ENCODE data around the gene KLHL29.
A peak's percentile ranks its signal among the peaks of the same experiment; 100 is the strongest.

Gene KLHL29

DNA sequence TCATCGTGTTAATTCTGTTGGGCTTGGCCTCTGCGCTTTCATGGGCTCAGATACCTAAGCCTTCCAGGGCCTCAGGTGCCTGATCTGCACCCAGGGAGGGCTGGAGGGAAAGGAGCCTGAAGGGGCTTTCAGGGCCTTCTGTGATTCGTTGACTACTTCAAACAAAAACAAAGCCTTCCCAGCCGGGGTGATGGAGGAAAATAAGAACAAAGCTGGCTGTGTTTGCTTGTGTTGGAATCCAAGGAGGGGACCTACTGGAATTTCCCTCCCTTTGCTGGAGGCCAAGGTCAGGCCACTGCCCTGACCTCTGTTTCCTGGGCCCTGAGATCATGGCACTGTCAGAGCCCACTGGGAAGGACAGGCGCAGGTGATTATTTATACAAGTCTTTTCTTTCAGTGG lies 135.3 kb downstream of the KLHL29 start:
- DNase-seq, result no peak

DNA sequence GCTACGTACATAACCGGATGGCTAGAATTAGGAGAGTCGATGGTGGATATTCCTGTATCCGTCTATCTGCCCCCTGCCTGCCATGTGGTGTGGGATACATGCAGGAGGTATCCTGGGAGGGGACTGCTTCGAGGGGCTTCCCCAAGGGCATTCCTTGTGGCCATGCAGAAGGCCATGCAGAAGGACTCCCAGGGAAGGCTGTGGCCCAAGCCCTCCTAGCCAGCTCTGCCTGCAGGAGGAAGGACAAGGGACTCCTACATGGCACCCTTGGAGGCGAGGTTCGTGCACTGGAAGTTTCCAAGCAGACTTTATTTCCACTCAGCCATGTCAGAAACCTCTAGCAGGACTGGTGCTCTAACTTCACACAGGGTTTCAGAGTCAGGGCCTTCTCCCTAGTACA lies 136.1 kb downstream of the KLHL29 start:
- DNase-seq, result no peak

DNA sequence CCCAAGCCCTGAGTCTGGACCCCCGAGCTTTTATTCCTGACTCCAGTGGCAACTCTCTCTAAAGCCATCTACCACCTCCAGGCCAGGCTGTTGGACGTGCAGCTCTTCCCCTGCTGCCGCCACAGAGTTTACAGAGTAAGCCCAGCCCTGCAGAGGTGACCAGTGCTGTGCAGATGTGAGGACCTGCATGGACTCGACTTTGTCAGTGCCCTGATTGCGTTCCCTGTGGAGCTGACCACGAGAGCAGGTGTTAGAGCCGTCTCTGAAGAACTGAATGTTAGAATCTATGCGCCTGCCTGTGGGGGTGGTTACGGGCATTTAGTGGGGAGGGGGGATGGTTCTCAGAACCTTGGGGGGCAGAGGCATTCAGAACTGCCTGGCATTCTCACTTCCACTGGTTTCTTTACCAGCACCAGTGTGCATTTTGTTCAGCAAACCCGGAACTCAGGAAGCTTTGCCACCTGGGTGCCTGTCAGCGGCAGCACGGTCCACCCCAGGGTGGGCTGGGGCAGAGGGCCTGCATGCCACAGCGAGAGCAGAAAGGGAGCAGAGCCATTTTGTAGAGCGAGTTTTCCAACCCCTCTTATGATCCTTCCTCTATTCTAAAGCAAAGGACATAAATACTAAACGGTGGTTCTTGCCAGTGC lies 137.9 kb downstream of the KLHL29 start:
- no peak for DNase-seq

DNA sequence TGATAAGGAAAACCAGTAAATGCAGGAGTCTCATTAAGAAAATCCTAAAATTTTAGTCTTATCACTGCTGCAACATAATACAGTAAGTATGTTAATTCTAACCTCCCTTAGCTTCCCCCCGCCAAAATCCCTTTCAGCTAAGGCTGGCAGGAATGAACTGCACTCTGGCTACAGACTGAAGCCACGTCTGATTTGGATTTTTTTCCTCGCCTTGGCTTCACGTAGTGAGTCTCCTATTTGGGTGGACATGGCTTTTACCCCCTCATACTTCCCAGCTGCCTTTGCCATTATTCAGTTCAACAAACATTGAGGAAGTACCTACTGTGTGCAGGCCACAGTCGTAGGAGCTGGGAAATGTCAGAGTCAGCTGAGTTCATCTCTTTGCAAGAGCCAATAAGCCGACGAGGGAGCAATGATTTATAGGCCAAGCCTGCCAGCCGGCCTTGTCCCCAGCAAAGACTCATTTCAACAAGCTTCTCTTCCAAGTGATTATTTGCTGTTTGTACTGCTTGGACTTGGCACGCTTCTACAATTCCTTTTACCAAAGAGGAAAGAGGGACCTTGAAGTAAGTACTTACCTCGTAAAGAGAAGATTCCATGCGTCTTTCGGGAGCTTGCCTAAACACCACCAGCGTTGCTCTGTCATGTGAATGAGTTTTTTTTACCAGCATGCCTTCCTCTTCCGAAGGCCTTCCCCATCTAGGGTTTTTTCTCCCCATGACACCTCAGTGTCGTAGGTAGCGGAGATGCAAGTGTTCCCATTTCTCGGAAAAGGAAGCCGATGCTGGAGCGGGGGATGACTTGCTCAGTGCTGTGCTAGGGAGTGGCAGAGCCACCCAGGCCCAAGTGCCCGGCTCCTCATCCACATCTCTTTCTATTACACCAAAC lies 138.6 kb downstream of the KLHL29 start:
- DNase-seq, result no peak

DNA sequence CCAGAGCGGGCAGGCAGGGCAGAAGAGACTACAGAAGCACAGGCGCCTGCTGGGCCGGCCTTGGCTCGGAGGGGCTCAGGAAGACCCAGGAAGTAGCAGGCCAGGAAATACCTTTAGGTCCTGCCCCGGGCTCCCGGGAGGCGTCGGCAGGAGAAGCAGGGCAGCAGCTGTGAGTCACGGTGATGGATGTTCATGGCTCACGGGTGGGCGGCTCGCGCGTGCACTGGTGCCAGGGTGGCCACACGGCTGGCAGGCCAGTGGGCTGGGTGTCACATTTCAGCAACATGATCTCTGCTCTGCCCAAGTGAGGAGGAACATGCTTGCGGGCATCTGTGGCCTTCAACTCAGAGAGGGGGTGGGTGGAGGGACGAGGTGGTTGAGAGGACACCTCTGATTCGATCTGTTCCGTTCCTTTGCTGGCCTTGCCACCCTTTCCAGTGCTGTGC lies 139.3 kb downstream of the KLHL29 start:
- DNase-seq, result no peak

DNA sequence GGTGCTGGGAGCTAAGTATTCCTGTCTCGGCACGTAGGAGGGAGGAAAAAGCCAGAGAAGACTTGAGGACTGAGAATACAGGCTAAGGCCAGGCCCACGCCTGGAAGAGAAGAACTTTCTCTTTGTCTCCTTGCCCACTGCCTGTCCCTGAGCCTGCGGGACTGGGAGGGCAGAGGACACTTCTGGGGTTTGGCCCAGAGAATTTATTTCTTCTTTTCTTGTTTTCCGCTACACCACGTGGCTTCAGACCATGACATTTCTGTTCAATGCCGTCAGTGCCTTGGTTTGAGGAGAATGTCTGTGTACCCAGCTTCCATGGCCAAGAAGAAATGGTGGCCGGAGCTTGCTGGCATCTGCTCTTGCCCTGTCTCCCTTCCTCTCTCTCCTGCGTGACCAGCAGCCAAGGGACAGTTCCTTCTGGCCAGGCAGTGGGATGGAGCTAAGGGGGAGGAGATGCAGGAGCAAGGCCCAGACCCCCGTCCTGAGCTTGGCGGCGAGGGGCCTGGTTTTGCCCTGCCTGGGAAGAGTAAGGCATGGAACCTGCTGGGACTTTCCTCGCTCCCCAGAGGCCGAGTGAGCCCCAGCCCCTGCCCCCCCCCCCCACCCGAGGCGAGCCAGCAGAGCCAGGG lies 140.3 kb downstream of the KLHL29 start:
- no peak for DNase-seq

DNA sequence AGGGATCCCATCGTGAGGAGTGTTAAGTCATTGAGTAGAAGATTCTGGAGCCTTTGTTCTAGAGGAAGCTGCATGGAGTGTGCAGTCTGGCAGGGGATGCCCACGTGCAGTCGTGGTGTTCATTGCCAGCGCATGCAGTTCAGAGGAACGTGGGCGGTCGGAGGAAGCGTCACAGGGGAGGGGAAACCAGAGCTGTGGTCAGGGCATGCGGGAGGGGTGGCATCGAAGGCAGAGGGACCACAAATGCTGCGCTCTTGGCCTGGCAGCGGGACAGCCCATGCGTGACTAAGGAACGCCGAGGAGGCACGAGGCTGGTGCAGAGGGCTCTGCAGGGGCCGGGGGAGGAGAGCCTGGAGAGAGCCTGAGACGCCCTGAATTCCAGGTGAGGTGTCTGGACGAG lies 141.1 kb downstream of the KLHL29 start:
- no peak for DNase-seq

DNA sequence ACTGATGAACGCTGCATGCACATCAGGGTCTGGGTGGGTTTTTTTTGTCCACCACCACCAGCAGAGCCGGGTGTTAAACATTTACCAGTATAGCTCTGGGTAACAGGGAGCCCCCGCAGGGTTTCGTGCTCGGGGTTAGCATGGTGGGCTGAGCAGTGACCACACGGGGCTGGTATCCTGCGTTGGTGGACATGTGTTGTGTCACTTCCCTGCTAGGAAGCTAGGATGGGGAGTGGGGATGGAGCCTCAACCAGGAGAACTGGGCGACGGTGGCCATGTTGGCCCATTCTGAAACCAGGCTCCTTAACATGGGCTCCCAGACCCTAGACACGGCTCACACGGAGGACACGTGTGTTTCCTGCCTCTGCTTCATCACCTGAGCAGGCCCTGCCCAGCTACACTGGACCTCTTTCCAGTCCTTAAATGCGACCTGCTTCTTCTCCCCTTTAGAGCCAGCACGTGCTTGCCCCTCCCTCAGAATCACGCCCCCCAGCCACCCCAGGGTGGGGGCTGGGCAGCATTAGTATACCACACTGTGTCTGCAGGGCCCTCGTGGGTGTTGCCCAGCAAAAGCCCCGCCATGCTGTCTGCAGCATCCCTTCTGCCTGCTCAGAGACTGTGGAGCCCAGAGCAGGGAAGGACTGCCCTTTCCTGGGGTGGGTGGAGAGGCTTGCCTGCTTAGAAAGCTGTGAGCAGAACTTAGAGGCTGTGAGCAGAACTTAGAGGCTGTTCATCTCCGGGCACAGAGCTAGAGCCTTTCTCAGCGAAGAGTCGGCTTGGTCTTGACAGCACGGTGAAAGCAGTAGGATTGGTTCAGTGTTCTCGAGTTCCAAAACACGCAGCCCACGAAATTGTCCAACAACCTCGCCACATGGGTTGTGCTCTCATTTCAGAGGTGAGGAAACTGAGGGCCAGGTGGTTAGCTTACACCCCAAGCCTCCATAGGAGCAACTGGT lies 142.1 kb downstream of the KLHL29 start:
- no peak for DNase-seq

DNA sequence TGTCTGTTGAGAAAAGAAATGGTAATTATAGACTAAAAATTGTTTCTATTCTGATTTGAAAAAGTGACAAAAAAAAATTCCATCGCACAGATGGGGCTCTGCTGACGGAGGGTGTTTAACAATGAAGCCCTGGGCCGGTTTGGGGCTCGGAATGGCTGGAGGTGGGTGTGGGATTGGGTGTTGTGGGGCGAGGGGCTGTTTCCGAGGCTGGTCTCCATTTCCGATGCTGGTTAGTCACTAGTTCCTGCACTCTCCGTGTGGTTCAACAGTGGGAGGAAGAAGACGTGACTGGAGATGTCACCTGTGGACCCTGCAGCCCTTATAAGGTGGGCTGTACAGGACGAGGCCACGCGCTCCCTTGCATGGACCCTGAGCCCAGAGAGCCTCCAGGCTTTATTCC lies 143.2 kb downstream of the KLHL29 start:
- no peak for DNase-seq

DNA sequence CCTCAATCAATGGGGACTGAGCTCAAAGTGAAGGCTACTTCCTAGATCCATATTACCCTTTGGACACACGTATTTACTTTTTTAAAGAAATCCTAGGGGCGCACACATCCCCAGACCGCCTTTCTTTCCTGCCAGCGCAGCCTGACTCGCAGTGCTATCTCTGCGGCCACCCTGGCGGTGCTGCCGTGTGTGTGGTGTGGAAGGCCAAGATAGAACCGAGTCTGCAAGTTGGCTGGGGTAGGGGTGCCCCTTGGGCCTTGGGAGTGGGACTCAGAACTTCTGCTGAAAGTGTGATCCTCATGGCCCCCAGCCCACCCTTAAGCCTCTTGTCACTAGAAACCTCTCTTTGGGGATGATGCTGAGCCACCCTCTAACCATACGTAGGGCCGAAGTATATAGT lies 143.7 kb downstream of the KLHL29 start:
- DNase-seq, result no peak

DNA sequence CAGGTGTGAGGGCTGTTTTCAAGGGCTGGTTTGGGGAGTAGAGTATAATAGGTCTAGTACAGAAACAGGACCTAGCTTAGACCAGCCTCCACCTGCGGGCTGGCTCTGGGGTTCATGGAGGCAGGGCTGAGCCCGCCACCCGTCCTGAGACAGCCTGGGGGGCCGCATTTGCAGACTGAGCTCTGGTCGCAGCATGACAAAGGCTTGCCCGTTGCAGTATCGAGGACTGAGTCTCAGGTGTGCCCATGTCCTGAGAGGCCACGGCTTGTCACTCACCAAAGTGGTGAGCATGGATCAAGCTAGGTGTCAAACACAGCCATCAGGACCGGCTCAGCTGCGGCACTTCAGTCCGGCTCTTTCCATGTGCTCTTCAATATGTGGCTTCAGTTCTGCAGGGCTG lies 144.7 kb downstream of the KLHL29 start:
- DNase-seq, result no peak

DNA sequence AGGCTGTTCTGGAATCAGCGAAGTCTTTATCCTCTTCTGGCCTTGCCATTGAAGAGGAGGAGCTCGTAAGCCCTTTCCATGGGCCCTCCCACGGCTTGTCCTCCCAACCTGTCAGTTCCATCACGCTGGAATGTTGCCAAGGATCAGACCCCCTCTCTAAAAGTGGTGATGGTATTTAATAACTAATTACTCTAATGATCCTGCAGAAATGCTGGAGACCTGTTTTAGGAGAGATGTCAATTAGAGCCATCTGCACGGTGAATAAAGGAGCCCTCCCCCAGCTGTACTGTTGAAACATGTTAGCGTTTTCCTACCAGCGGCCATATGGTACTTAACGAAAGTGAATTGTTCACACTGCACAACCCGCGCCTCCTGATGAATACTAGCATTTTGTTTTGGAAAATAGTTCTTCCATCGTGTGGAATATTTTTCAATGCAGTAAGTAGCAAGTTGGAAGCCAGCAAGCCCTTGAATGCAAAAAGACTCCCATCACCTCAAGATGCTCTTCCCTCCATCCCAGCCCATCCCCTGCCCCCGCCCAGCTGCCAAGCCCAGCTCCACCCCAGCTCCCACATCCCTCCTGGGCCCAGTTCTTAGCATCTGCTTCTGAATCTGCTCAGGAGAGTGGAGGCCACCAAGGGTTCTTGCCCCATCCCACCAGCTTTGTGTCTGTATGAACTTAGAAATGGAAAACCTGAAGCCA lies 145.4 kb downstream of the KLHL29 start:
- DNase-seq, result peak; percentile 76

DNA sequence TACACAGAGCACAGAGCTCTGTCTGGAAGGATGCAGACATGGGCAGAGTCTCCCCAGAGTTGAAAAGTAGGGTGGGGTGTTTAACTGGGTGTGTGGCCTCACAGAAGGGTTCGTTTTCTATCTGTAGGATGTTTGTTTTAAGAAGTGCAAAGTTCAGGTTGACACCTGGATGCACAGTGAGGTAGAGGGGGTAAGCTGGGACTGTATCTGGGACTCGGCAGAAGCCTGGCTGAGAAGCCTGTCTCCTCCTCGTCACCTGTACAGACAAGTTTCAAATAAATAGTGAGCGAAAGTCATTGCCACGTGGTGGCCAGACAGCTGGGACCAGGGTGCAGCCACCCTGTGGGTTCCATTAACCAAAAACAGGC lies 145.9 kb downstream of the KLHL29 start:
- no peak for DNase-seq

DNA sequence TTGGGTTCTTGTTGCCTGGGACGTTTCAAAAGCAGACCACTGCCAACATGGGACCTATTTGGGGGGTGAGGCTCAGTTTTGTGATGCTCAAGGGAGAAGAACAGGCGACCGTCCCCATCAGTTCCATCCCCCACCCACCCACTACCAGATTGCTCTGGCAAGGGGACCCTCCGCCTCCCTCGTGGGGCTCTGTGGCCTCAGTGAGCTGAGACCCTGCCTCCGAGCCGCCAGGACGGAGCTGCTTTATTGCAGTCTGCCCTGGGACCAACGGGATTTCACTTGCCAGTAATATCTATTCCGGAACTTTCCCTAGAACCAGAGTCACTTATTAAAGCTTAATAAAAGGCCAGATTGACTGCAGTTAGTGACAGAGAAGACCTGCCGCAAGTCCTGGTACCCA lies 146.3 kb downstream of the KLHL29 start:
- no peak for DNase-seq

DNA sequence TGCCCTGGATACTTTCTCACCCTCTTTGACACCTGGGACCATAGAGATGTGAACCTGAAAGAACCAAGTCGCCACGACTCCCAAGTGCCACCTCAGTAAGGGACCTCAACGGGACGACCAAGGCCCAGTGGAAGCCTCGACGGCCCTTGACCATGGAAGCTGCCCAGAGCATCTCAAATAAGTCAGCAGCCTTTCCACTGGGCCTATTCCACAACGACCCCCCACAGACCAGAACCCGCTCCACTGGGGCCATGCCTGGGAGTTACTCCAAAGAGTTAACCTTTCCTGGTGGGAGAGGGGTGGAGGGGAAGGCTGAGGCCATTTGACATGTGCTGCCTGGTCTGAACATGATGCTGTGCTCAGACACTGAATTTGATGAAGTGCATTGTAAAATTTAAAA lies 146.9 kb downstream of the KLHL29 start:
- DNase-seq, result no peak

DNA sequence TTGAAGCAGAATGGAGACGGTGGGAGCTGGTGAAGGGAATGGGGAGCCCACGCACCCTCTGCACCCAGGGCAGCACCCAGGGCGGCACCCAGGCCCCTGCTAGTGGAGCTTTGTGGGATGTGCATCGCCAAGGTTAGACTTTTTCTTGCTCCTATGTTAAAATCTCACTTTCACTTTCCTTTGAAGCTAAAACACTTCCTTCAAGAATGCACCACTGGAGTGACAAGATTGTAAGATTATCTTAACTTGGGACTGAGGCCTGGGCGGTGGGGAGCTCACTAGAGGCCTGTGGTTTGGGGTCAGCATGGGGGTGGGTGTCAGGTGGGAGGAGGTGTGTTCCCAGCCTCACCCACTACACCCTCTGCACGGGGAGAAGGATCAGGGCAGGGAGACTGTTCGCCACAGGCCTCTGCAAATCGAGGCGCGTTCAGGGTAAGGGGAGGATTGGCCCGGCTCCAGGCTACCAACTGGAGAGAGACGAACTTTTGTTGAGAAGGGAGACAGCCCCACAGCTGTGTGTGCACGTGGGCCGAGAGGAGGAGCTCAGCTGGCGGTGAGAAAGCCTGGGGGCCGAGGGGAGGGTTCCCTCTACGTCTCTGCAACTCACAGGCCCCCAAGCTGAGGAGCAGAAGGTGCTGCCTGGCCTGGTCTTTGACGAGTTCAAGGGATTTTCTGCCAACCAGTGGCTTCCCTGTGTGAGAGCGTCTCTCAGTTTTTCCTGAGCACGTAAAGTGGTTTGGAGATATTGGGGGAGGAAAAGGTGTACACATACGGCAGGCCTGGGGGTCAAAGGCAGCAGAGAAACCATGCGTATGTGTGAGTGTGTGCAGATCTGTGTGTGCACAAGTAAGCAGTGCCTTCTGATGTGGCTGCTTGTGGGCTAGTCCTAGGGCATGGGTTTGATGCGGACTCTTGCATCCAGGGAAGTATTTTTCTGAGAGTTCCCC lies 147.7 kb downstream of the KLHL29 start:
- DNase-seq, result peak; percentile 51

DNA sequence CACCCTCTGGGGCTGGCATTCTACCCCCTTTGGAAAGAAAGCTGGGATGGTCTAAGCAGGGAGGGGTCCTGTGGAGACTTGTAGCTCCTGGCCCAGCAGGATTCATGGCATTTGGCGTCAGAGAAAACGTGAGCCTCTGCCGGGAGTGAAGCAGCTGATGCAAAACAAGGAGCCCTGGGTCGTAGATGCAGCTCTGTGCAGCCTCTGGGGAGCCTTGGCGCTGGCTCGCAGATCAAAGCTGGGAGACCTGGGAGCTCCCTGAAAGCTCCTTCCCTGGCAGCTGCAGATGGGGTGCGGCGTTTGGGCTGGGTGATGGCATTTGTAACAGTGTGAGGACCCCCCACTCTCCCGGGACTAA lies 148.3 kb downstream of the KLHL29 start:
- no peak for DNase-seq

DNA sequence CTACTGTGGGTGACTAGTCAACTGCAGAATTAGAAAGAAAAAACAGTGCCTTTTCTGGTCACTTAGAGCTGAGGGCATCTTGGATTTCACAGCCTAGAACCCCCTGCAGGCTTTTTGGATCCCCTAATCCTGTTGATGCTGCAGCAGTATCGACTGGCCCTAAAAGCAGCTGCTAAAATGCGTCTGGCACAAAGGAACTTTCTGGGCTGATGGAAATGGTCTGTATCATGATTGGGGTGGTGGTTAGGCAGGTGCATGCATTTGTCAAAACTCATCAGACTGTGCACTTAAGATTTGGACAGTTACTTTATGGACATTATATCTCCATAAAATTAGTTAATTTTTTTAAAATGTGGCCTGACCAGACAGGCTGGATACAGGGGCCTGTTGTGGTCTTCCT lies 149.8 kb downstream of the KLHL29 start:
- DNase-seq, result no peak

DNA sequence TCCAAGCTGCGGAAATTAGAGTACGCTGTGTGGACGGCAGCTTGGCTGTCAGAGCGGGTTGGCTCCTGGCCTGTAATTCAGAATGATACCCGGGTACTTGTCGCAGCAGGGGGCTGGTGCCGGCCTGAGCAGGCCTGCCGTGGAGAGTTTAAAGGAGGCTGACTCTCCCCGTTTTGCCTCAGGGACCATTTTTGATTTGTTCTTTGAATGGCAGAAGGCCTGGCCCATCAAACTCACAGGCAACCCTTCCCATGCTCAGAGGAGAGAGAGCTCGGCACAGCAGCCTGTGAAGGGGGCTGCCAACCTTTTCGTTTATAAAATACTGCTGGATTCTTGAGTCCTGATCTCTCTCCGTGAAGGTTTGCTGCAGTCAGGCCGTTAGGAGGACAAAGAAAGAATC lies 151.3 kb downstream of the KLHL29 start:
- DNase-seq, result peak; percentile 52

DNA sequence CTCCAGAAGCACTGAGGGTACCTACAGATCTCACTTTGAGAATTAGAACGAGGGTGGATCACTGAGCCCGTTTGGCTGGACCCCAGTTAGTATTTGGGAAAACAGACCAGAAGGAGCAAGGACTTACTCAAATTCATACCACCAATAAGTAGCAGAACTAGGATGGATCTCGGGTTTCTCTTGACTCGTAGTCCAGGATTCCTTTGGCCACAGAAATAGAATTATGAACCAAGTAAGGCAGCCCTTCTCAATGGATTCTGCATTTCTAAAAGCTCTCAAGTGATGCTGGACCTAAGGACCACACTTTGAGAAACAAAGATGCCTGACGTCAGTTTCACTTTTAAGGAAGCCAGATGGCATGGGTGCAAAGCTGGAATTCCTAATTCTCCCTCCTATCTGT lies 153.0 kb downstream of the KLHL29 start:
- DNase-seq, result no peak

DNA sequence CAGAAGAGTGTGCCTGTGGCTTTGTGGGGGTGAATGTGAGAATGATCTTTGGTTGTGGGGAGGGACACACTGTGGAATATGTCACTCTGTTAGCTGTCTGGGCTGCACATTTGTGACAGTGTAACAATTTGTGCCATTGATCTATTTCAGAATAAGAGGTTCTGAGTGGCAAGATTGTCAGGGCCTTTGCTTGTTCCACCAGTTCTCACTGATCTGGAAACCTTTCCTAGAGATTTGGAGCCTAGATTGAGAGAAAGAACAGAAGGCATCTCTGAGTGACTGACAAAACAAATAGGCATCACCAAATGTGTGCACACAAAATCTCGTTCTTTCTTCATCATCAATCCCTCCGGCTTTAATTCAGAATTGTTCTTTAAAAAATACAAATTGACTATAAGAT lies 153.6 kb downstream of the KLHL29 start:
- no peak for DNase-seq
